Lung (tissue), 12 donors: Measurements from ENCODE around the gene NEDD8. TPM values are rescaled to one million over a fixed set of nuclear protein-coding genes. Genes with fewer than 3 reads are reported as not detected.

ENCODE experiments used
- ATAC-seq: fragments of 200-7000 bp; cut with Tn5 transposase; one replicate; pipeline ENCODE4 v1.9.1; 2020; ENCODE audit warnings: moderate number of reproducible peaks; ENCODE audit not compliant: insufficient read depth, low FRiP score
- DNase-seq, 3 donors: peaks; one replicate each; pipeline ENCODE4 v3.0.0-alpha.2; 2013 to 2017
- H3K27ac ChIP-seq, 2 donors: one replicate each; pipeline ENCODE4 v1.5.1; 2013; ENCODE audit warnings: mild to moderate bottlenecking in 2 of 2, moderate library complexity in 2 of 2, control low read depth in 1 of 2, inconsistent platforms in 1 of 2, low read depth in 1 of 2, low read length in 1 of 2
- H3K27me3 ChIP-seq, 3 donors: one replicate each; pipeline ENCODE4 v1.5.1; 2013; ENCODE audit warnings: low read length in 2 of 3; ENCODE audit not compliant: control insufficient read depth in 3 of 3, insufficient read depth in 3 of 3
- H3K36me3 ChIP-seq, 4 donors: one replicate each; pipeline ENCODE4 v1.5.1; 2013; ENCODE audit warnings: low read length in 4 of 4, mild to moderate bottlenecking in 1 of 4, moderate library complexity in 1 of 4; ENCODE audit not compliant: control insufficient read depth in 4 of 4, insufficient read depth in 4 of 4
- H3K4me1 ChIP-seq, 5 donors: one replicate each; pipeline ENCODE4 v1.5.1; 2013; ENCODE audit warnings: low read length in 5 of 5, mild to moderate bottlenecking in 2 of 5, moderate library complexity in 1 of 5; ENCODE audit not compliant: control insufficient read depth in 5 of 5, insufficient read depth in 5 of 5
- H3K4me3 ChIP-seq: one replicate; pipeline ENCODE4 v1.5.1; 2013; ENCODE audit warnings: mild to moderate bottlenecking, control low read depth, moderate library complexity
- H3K9ac ChIP-seq, 2 donors: one replicate each; pipeline ENCODE4 v1.5.1; 2013; ENCODE audit warnings: low read length in 2 of 2, control low read depth in 1 of 2; ENCODE audit not compliant: insufficient read depth in 1 of 2
- H3K9me3 ChIP-seq, 4 donors: one replicate each; pipeline ENCODE4 v1.5.1; 2013; ENCODE audit warnings: low read length in 3 of 4, mild to moderate bottlenecking in 1 of 4, moderate library complexity in 1 of 4; ENCODE audit not compliant: control insufficient read depth in 4 of 4, insufficient read depth in 3 of 4
- WGBS, 2 donors: extraction: QIAGEN DNeasy Blood & Tissue Kit; methylation state at CpG; one replicate each; pipeline ENCODE4 v1.1.7; 2013; 5-methylcytosine and 5-hydroxymethylcytosine counted together
- polyA plus RNA-seq, 2 donors: library from polyadenylated mRNA; stranded (reverse); fragments of 200-250 nt; gene quantifications; one replicate each; pipeline ENCODE4 v1.2.1, GENCODE V29; 2013
- total RNA-seq, 2 donors: library from RNA; depleted of rRNA in 1 of 2; stranded (reverse); fragments of >200 nt in 1 of 2; gene quantifications; one replicate each; pipeline ENCODE4 v1.2.1, GENCODE V29; 2014 to 2021
- TF ChIP-seq, protein P1 (sequence below): IDR thresholded peaks from 2 replicates; pipeline ENCODE4 v1.5.1; 2012; ENCODE audit warnings: mild to moderate bottlenecking; ENCODE audit errors: control extremely low read depth, extremely low read depth
- donor health status: control.
- donor health status: control.
- donor health status: Bipolar disorder and iron deficiency.
- donor health status: healthy.
- donor health status: DM: yes; HTN: yes; CAD: no.

The NEDD8 gene
- total and polyA plus RNA-seq, 4 donors = 69.5 to 246 (median 194) TPM

- H3K36me3 ChIP-seq = peaks cover 13 to 55% (median 44%) of the 10 kb centered on the region in 4 donors
- ATAC-seq = no peak
- no peaks in the 10 kb centered on the region for H3K9me3 ChIP-seq
- no peak overlapping the region for H3K4me3 ChIP-seq
- no peak overlapping the region for H3K9ac ChIP-seq
- H3K4me1 ChIP-seq = peaks cover 14 to 31% (median 19%) of the 10 kb centered on the region in 5 donors
- no peaks in the 10 kb centered on the region for H3K27me3 ChIP-seq
- TF ChIP-seq, protein P1, sequence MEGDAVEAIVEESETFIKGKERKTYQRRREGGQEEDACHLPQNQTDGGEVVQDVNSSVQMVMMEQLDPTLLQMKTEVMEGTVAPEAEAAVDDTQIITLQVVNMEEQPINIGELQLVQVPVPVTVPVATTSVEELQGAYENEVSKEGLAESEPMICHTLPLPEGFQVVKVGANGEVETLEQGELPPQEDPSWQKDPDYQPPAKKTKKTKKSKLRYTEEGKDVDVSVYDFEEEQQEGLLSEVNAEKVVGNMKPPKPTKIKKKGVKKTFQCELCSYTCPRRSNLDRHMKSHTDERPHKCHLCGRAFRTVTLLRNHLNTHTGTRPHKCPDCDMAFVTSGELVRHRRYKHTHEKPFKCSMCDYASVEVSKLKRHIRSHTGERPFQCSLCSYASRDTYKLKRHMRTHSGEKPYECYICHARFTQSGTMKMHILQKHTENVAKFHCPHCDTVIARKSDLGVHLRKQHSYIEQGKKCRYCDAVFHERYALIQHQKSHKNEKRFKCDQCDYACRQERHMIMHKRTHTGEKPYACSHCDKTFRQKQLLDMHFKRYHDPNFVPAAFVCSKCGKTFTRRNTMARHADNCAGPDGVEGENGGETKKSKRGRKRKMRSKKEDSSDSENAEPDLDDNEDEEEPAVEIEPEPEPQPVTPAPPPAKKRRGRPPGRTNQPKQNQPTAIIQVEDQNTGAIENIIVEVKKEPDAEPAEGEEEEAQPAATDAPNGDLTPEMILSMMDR = no peak
- WGBS, 2 donors = 91 to 92% methylated on average over 2 of the region's 2 CpGs
- H3K27ac ChIP-seq = no peak overlapping the region
- no peak for DNase-seq
Measured at GRCh38 chr14:24237463-24237955, 5.3 kb upstream of the NEDD8 start.

- Histone ChIP-seq H3K9me3 (no peaks in the 10 kb centered on the region), H3K4me3 (no peak overlapping the region), H3K4me1 (peaks cover 14 to 29% (median 19%) of the 10 kb centered on the region in 5 donors), H3K27ac (no peak overlapping the region), H3K36me3 (peaks cover 13 to 54% (median 44%) of the 10 kb centered on the region in 4 donors), H3K27me3 (no peaks in the 10 kb centered on the region), H3K9ac (no peak overlapping the region)
- ATAC-seq = no peak
- TF ChIP-seq, protein P1 = no peak
- WGBS, 2 donors = 95 to 98% methylated on average over 6 of the region's 6 CpGs
- no peak for DNase-seq
Measured at GRCh38 chr14:24236689-24237462, 4.7 kb upstream of the NEDD8 start.

DNA sequence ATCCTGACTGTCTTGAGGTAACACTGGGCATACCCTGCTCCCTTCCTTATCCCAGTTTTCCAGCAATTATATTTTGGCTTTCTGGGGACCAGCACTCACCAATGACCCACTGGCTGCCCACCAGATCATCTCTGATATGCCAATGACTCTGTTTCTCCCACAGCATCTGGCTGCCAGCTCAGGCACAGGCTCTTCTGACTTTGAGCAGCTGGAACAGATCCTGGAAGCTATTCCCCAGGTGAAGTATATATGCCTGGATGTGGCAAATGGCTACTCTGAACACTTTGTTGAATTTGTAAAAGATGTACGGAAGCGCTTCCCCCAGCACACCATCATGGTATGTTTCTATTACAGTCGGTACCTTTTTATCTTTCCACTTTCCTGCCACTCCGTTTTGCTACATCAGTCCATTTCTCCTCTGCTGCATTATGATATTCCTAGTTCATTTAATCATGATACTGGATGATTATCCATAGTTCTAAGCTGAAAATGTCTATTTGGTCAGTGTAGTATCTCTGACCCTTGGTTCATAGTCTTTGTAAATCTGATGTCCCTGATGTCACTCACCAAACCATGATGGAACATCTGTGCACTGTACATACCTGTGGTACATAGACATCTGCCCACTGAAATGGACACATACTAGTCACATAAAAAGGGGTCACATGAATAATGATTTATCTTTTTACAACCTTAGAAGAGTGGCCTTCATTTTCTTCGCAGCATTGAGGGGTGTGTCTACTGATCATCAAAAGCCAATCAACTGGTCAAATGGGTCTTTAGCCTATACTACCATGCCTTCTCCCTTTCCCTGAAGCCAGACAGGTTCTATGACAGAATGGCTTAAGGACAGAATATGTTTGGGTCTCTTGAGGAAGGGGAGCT, 3.9 kb upstream of the NEDD8 start:
- 95 to 99% methylated on average over 5 of the region's 5 CpGs for WGBS, 2 donors
- H3K4me3 ChIP-seq = no peak overlapping the region
- TF ChIP-seq, protein P1 = no peak
- DNase-seq (no peak), ATAC-seq (no peak)
- no peak overlapping the region for H3K9ac ChIP-seq
- H3K27ac ChIP-seq = no peak overlapping the region
- no peaks in the 10 kb centered on the region for H3K9me3 ChIP-seq
- peaks cover 14 to 27% (median 16%) of the 10 kb centered on the region in 5 donors for H3K4me1 ChIP-seq
- no peaks in the 10 kb centered on the region for H3K27me3 ChIP-seq
- H3K36me3 ChIP-seq = peaks cover 13 to 49% (median 43%) of the 10 kb centered on the region in 4 donors
